Left renal cortex interstitium (tissue), 4 donors: ENCODE measurements around the gene LHX3. TPM values are rescaled to one million over a fixed set of nuclear protein-coding genes. Genes with fewer than 3 reads are reported as not detected.

ENCODE experiments used
- polyA plus RNA-seq, 4 donors: library from polyadenylated mRNA; unstranded; fragments of 120-200 nt; gene quantifications; one replicate each; pipeline ENCODE4 v1.2.1, GENCODE V29; 2013; ENCODE audit not compliant: insufficient read length in 4 of 4

Gene LHX3
- polyA plus RNA-seq, 4 donors = not detected

Other genes with a start within 250 kb of the LHX3 start
- 10 to 100 TPM; 28.4 to 38.1 (median 34.6) TPM for gene UBAC1, start 243.8 kb downstream of the LHX3 start, polyA plus RNA-seq
- 1 to 10 TPM; 6.9 to 9.9 (median 9.6) TPM for gene NACC2, start 109.8 kb downstream of the LHX3 start, polyA plus RNA-seq
- 10 to 100 TPM; 15.9 to 27.6 (median 20.1) TPM for gene TMEM250, start 86.3 kb downstream of the LHX3 start, polyA plus RNA-seq
- gene QSOX2, start 40.7 kb upstream of the LHX3 start, polyA plus RNA-seq = 10 to 100 TPM; 15.9 to 22.0 (median 17.0) TPM
- 1 to 10 TPM; 2.2 to 4.9 (median 2.9) TPM for gene CCDC187, start 99.0 kb upstream of the LHX3 start, polyA plus RNA-seq
- gene GPSM1, start 122.4 kb upstream of the LHX3 start, polyA plus RNA-seq = 10 to 100 TPM; 22.7 to 48.8 (median 42.0) TPM
- gene DNLZ, start 158.6 kb upstream of the LHX3 start, polyA plus RNA-seq = 10 to 100 TPM in 2 of 4 donors, 1 to 10 TPM in 2; 5.0 to 26.2 (median 9.1) TPM
- 1 to 10 TPM; 2.0 to 3.0 (median 2.4) TPM for gene CARD9, start 168.5 kb upstream of the LHX3 start, polyA plus RNA-seq
- gene SNAPC4, start 195.0 kb upstream of the LHX3 start, polyA plus RNA-seq = 10 to 100 TPM; 10.8 to 15.8 (median 13.2) TPM
- 10 to 100 TPM; 36.0 to 63.6 (median 50.2) TPM for gene ENTR1, start 205.5 kb upstream of the LHX3 start, polyA plus RNA-seq
- gene PMPCA, start 205.5 kb upstream of the LHX3 start, polyA plus RNA-seq = 10 to 100 TPM; 55.5 to 64.4 (median 62.1) TPM
- 10 to 100 TPM; 10.5 to 21.6 (median 15.3) TPM for gene INPP5E, start 234.7 kb upstream of the LHX3 start, polyA plus RNA-seq